ENCODE measurements around the gene PITPNC1.
"Not testable (repeated sequence)": the region's sequence is repeated elsewhere in the genome, so short reads cannot be mapped to it uniquely, and the experiment has no call there.

PITPNC1 gene

DNA sequence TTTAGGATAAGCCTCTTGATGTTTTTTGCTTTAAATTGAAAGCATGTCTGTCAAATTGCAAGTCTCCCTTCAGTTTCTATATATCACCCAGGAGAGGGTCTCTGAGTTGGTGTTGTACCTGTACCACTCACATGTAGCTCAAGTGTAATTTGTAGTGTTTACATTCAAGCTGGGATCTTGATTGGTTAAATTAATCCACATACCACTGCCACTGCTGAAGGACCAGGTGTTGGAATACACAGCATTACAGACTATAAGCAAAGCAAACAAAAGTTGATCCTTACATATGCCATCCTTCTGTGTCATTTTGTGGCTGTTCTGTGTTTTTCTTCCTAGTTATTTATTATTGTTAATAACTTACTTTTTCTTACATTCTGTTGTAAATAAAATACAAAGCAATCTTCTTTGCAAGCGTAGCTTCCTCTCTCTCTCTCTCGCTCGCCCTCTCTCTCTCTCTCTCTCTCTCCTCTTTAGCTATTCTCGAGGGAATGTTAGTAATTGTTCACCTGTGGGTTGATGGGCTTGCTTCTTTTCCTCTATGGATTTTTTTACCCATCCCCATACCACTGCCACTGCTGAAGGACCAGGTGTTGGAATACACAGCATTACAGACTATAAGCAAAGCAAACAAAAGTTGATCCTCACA is 319.9 kb downstream of the PITPNC1 start:
- no peak for DNase-seq

DNA sequence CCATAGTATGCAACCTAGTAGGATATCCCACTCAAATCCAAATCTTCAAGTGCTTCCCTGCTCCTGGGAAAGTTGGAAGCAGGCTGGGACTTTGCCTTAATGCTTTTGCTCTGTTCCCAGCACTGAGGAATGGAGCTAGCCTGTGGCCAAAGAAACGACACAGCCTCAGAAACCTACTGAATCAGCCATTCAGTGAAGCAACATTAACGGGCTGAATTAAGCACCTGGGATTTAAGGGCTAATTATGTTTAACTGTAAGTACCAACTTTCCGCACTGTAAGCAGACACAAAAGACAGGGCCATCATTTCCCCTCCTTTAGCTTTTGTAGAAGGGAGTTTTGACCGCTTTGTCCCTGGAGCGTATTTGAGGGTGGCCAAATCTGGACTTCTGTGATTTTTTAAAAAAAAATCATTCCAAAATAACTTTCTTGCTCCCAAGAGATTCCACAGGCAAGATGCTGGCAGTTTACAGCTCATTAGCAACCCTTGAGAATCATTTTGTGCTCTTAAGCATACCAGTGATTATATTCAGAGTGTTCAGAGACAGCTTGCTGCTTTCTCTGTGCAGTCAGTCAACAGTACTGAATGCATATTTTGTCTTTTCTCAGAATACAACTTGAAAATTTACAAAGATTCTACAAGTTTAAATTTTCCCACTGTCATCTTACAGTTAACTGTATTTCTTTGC is 323.1 kb downstream of the PITPNC1 start:
- DNase-seq: no peak

DNA sequence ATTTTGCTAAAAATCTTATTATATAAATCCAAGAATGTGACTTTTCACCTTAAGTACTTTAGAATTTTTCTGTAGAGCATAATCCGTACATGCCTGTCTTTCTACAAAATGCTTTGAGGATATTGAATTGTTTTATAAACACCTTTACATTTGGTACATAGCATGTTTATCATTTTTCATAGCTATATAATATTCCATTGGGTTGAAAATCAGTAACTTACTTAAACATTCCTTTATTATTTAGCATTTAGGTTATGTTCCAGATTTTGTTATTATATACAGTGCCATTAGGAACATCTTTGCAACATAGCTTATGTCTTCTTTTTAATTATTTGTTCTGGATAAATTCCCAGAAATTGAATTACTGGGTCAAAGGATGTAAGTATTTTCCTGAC is 323.6 kb downstream of the PITPNC1 start:
- no peak for DNase-seq

DNA sequence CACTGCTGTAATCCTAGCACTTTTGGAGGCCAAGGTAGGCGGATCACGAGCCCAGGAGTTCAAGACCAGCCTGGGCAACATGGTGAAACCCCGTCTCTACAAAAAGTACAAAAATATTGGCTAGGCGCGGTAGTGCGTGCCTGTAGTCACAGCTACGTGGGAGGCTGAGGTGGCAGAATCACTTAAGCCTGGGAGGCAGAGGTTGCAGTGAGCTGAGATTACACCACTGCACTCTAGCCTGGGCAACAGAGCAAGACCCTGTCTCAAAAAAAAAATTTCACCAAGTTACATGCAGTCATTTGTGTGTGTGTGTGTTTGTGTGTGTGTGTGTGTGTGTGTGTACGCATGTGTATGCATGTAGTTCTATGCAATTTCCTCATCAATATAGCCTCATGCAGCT is 325.8 kb downstream of the PITPNC1 start:
- not testable (repeated sequence) for DNase-seq

DNA sequence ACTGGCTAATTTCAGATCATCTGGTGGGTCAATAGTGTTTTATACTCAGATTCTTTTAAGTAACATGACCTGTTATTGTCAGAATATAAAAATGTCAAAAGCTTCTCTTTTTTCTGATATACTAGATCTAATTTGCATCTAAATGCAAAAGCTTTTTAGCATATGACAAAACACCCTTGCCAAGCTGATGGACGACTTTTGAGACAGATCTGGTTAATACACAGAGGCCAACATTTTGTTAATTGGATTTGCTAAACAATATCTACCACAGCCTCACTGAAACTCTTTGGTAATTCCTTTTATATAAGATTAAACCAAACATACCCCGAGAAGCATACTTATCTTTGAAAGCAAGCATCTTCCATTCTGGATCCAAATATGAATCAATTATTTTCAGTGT is 330.4 kb downstream of the PITPNC1 start:
- no peak for DNase-seq

DNA sequence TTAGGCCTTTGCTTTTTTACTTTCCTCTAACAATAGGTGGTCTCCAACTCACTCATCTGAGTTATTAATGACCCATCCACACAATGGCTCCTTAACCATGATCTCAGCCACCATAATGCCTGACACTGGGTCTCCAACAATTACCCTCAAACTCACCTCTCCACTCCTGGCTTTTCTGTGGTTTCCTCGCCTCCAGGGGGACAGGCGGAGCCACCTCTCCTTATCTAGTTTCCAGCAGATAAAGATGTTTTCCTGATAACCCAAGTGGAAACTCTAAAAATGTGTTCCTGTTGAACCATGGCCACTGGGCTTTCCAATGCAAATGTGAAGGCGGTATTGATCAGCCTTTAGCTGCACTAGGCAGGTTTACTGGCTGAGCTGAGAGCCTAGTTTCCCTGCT is 331.3 kb downstream of the PITPNC1 start:
- no peak for DNase-seq

DNA sequence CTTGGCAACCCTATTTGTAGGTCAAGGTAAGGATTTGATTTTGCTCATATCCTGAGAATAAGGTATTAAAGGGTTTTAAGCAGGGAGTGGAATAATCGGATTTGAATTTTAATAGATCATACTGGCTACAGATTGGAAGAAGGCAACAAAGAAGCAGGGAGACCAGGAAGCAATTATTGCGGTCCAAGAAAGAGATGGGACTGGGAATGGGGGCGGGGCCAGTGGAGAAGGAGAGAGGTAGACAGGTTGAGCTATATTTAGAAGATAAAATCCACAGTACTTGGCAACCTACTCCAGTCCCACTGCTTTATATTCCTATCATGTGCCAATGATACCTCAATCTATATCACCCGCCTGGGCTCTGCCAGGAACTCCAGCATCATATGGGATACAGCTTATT is 334.8 kb downstream of the PITPNC1 start:
- no peak for DNase-seq

DNA sequence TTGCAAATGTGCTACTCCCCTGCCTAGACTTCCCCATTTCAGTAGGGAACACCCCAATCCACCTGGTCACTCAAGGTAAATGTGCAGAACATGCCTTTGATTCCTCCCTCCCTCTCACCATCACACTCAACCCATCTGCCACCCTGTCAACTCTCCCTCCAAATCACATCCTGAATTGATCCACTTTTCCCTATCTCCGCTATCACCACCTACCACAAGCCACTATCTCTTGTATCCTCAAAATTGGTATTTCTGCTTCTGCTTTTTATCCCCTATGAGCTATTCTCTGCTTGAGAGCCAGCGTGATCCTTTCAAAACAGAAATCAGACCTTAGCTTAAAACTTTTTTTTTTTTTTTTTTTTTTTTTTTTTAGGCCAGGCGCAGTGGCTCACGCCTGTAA is 335.3 kb downstream of the PITPNC1 start:
- no peak for DNase-seq

DNA sequence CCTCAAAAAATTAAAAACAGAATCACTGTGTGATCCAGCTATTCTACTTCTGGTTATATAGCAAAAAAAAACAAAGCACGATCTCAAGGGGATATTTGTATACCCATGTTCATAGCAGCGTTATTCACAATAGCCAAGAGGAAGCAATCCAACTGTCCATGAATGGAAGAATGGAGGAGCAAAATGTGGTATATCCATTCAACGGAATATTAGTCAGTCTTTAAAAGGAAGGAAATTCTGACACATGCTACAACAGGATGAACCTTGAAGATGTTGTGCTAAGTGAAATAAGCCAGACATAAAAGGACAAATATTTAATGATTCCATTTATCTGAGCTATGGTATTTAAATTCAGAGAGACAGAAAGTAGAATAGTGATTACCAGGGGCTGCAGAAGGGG is 336.1 kb downstream of the PITPNC1 start:
- DNase-seq: no peak

DNA sequence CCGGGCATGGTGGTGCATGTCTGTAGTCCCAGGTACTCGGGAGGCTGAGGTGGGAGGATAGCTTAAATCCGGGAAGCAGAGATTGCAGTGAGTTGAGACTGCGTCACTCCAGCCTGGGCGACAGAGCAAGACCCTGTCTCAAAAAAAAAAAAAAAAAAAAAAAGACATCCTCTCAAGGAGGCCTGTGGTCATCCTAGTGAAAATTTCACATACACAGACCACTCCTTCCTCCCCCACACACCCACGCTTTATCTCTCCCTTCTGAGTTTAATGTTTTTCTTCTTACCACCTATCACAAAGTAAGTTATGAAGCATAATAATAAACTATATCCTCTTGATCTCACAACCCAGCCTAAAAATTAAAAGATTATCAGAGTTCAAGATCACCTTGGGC is 339.3 kb downstream of the PITPNC1 start:
- no peak for DNase-seq

DNA sequence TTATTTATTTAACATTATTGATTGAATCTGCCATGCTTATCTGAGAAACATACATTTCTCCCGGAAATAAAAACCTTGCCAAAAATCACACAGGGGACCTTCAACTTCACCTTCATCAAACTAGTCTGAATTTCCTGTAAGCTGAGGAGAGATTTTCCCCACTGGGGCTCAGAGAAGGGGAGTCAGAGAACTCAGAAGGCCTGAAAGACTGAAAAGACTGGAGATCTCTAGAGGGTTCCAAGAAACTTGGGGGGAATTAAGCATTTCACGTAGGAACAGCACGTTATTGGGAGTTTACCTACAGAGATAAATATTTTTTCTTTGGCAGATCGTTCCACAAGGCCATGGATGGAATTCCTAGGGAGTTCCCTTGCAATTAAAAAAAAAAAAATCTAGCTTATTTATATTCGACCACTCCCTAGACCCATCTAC is 340.1 kb downstream of the PITPNC1 start:
- peak in 2 of 4 experiments; percentile 5 to 24 for DNase-seq

DNA sequence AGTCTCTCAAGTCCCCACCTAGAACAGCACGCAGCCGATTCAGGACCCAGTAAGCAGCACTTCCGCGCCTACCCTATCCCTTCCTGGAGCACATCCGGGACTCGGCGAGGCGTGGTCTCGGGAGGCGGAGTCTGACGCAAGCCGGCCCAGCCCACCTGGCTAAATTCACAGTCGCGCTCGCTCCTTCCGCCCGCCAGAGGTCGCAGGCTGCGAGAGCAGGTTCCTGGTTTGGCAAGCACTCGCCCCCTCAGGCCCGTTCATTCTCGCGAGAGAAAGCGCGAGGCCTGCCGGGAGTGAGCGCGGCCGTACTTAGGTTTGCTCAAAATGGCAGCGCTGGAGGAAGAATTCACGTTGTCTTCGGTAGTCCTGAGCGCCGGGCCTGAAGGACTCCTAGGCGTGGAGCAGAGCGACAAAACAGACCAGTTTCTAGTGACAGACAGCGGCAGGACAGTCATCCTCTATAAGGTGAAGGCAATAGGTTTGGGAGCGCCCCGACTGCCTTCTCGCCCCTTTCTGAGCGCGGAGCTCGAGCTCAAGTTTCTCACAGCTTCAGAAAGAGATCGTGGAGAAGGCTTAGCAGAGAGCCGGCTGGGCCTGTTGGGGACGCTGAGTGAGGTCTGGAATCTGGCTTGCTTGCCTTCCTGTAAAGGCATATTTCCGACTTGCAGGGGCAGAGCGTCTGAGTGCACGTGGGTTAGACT is 340.7 kb downstream of the PITPNC1 start, which contains the start of gene NOL11:
Gene NOL11 (plus strand): TSS at position 313 of the 701 bp plus-strand sequence. CDS start 12 bp downstream, at position 325.
- peak; percentile 99 to 100 (median 100) for DNase-seq

DNA sequence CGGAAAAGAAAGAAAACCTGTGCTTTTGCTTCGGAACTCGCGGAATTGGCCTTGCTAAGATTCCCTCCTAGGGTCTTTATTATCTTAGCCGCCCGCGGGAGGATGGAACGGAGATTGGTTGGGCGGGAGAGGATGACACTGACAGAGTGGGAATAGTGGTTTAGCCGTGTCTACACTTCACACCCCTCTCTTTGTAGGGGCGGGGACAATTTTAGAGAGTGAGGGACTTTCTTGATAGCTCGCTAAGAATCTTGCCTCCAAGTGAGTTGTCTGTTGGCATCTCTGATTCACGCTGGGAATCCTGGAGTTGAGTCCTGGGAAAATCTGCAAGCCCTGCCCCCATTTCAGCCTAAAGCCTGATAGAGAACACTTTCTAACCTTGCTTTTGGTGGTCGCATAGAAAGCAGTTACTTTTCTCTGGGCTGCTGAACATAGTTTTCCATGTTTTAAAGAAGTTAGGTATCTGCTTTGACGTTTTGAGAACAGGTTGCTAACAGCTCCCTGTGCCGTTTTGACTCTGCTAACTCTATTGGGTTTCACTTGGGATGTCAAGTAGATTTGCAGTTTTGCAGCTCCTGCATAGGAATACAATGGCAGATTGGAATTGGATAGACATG is 341.4 kb downstream of the PITPNC1 start:
- DNase-seq: peak in 3 of 4 experiments; percentile 21 to 46 (median 27)

DNA sequence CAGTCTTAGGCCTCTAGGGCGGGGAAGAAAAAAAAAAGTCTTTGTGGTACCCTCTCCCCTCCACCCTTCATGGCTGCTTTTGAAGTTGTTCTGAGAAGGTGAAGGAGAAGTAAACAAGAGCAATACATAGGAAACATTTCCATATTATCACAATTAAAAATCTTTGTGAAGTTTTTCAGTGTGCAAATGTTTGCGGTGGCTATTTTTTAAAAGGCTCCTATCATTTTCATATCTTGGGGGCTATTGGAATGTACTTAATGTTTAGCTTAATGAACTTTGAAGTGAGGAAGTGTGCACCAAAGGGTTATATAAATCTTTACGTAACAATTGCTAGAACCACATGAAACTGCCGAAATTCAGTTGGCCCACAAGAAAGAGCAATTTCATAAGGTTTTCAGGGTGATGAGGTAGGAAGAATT is 348.3 kb downstream of the PITPNC1 start:
- no peak for DNase-seq

DNA sequence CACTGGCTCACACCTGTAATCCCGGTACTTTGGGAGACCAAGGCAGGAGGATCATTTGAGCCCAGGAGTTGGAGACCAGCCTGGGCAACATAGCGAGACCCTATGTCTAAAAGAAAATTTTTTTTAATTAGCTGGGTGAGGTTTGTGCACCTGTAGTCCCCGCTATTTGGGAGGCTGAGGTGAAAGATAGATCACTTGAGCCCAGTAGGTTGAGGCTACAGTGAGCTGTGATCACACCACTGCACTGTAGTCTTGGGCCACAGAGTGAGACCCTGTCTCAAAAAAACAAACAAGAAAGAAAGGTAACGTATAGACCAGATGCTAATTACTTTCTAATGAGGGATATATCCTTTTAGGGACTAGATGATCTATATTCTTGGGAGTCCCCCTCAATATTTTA is 348.7 kb downstream of the PITPNC1 start:
- DNase-seq: no peak

DNA sequence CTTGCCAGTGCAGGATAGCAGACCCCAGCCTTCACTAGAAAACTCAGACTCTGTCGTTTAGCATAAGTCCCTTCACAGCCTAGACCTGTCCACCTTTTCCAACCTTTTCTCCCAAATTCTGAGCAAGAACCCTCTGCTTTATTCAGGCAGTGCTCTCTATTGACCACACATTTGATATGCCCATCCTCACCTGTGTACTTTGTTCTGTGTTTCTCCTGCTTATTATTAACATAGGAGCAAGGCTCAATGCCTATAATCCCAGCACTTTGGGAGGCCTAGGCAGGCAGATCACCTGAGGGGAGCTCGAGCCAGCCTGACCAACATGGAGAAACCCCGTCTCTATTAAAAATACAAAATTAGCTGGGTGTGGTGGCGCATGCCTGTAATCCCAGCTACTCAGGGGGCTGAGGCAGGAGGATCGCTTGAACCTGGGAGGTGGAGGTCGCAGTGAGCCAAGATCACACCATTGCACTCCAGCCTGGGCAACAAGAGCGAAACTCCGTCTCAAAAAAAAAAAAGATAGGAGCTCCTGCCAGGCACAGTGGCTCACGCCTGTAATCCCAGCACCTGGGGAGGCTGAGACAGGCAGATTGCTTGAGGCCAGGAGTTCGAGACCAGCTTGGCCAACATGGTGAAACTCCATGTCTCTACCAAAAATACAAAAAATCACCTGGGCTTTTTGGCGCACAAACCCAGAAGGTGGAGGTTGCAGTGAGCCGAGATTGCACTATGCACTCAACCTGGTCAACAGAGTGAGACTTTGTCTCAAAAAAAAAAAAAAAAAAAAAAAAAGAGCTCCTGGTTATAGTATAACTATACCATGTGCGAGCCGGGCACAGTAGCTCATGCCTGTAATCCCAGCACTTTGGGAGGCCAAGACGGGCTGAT is 350.3 kb downstream of the PITPNC1 start:
- not testable (repeated sequence) for DNase-seq

DNA sequence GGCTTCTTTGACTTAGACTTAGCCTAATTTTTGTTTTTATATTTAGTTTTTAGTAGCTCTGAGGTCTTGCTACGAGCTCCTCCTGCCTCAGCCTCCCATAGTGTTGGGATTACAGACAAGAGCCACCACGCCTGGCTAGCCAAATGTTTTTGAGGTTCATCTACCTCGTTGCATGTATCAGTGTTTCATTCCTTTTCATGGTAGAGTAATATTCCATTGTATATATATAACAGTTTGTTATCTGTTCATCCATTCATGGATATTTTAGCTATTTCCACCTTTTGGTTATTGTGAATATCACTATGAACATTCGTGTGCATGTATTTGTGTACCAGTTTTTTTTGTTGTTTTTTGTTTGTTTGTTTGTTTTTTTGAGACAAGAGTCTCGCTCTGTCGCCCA is 352.8 kb downstream of the PITPNC1 start:
- DNase-seq: no peak

DNA sequence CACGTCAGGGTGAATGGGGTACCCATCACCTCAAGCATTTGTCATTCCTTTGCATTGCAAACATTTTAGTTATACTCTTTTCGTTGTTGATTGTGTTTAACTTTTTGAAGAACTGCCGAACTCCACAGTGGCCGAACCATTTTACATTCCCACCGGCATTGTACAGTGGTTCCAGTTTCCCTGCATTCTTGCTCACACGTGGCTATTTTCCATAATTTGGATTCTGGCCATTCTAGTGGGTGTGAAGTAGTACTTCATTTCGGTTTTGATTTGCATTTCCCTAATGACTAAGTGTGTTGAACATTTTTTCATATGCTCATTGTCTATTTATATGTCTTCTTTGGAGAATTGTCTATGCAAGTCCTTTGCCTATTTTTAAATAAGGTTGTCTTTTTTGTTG is 353.6 kb downstream of the PITPNC1 start:
- no peak for DNase-seq

DNA sequence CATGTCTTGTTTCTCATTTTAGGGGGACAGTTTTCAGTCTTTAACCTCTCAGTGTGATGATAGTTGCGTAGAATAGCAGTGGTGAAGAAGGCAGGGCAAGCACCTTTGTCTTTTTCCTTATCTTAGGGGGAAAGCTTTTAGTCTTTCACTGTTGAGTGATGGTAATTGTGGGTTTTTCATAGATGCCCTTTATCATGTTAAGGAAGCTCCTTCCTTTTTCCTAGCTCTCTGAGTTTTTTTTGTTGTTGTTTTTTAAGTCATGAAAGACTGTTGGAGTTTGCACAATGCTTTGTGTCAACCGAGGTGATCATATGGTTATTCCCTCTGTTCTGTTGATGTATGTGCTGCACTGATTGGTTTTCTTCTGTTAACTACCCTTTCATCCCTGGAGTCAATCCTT is 356.4 kb downstream of the PITPNC1 start:
- DNase-seq: no peak

DNA sequence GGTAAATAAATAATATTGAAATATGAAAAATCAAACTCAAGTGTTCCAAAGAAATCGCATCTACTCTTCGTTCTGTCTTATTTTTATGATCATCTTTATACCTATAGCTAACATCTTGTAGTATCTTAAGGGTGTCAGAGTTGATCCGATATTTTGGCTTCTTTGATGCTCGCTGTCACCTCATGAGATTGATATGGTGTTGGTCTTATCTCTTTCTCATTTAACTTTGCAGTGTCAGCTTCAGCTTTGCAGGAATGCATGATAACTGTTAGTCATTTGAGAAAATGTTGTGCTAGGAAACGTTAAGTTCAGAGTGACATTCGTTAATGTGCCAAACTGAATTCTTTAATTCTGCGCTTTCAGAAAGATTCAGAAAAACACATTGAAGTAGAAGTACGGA is 360.1 kb downstream of the PITPNC1 start:
- no peak for DNase-seq

DNA sequence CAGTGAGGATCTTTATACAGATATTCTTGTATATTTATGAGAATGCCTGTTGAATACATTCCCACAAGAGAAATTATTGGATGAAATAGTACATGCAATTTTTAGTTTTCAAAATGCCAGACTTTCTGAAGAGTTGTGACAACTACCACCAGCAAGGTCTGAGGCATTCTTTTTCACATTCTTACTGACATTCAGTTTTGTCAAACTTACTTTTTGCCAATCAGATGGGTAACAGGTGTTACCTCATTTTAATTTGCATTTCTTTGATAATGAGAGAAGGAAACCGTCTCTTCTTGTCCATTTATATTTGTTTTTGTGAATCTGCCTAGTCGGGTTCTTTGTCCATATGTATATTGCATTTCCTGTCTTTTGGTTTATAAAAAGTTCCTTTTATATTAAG is 364.9 kb downstream of the PITPNC1 start:
- DNase-seq: no peak

All from suppressor macrophage (primary cell).